Stimulated activated CD4-positive, alpha-beta T cell treated with anti-CD3 and anti-CD28 coated beads, TNF-alpha, amount 100 ng/mL, for 24 hours (primary cell): Measurements from ENCODE around the gene NLGN1.

Source experiments
- DNase-seq, 3 experiments: peaks; one replicate each; pipeline ENCODE4 v3.0.0-alpha.2; 2020; ENCODE audit warnings: low read depth in 3 of 3

The NLGN1 gene

DNA sequence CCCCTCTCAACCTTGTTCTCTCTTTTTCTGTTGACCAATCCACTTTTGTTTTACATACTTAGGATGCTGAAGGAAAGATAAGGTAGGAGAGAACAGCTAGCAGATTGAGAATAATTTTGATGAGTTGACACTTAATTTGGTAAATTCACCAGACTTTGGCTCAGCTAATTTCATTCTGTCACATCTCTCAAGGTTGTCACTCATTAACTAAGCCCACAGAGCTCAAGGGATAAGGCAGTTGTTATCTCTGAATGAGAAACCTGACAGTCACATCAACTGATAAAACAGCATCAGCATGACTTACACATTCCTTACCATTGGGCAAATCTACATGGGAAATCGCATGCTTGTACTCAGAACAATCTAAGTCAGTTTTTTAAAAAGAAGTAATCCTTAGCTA, 591.4 kb downstream of the NLGN1 start:
- DNase-seq: no peak

DNA sequence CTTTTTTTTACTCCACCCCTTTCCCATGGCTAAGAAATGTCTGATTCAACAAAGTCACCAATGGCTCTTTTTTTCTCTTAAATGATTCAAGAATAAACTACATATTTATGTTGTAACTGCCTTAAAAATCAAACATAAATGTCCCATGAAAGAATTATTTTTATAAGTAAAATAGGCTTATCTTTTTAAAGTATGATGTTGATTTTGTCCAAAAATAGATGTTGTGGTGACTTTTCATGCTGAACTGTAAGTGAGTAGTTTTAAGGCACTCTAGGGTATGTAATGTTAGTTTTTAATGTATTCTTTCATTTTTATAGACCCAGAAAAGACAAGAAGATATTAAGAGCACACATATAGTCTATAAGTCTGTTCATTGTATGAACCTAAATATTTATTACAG, 594.9 kb downstream of the NLGN1 start:
- DNase-seq: no peak

DNA sequence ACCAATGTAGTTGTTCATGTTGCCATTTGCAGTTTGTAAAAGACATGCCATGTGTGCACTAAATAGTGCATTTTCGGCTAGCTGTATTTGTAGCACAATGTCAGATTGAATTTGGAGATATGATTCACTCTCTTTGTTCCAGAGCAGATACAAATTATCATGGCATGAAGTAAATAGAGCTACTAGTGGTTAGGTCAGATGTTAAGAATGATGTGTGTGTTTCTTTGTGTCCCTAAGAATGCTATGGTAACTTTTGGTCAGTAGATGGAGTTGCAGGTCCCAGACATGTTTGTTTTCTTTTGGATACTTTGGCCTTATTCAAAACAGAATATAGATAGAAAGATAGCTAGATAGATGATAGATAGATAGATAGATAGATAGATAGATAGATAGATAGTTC, 595.8 kb downstream of the NLGN1 start:
- DNase-seq: no peak

DNA sequence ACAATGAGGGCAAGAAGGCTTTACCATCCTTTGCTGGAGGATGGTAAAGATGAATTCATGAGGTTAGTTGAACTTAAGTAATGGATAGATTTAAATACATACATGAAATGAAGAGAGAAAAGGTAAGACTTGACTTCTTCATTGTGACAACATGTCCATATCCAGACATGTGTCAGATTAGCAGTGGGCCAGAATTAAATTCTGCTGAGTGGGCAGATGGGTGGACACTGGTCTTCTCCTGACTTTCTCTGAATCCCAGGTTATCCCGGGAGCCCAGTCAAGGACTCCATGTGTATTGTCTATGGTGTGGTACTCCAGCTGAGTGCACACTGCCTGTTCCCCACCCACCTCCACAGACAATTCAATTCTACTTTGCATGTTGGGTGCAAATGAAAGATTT, 603.1 kb downstream of the NLGN1 start:
- DNase-seq: no peak

DNA sequence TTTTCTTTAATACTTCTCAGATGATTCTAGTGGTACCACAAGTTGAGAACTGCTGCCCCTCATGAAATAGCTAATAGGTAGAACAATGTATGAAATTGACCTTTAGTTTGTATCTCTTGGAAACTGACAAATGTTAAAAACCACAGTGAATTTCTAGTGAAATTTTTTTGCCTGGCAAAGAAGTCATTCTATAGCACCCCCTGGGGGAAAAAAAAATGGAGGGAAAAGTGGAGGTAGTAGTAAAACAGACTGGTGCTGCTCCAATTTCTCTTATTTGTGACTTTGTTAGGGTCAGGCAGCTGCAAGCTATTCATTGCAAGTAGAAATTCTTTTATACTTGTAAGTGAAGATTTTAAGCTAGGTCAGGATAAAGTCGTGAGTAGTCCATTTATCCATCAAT, 605.0 kb downstream of the NLGN1 start:
- no peak for DNase-seq

DNA sequence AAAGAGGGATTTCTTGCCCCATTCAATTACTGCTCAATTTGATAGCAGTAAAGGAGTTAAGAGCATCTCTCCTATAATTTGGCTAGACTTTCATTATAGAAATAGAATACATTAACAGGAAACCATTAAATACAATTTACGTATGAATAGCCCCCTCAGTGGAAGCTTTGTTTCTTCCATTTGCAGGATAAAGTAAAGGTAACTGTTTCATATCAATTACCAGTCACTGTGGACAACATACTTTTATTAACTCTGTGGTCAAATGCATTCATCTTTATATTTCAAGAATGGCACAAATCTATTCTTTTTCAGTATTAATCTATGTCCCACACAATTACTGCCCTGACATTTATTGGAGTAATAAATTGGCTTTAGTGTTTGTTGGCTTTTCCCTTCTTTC, 613.4 kb downstream of the NLGN1 start:
- DNase-seq: no peak

DNA sequence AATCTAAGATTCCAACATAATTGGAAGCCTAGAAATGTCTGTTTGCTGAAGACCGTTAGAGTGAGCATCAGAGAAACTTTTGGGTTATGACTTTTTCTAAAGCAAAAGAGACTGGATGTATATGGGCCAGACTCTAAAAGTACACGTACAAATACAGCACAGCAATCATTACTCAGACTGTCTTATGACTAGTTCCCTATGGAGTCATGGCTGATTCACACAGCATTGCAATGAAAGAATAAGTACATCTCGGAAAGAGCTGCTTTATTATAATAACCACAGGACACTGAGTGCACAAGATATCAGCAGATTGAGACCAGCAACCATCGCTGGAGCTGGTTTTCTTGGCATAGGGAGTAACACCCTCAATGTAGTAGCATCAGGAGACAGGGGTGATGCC, 618.6 kb downstream of the NLGN1 start:
- no peak for DNase-seq

DNA sequence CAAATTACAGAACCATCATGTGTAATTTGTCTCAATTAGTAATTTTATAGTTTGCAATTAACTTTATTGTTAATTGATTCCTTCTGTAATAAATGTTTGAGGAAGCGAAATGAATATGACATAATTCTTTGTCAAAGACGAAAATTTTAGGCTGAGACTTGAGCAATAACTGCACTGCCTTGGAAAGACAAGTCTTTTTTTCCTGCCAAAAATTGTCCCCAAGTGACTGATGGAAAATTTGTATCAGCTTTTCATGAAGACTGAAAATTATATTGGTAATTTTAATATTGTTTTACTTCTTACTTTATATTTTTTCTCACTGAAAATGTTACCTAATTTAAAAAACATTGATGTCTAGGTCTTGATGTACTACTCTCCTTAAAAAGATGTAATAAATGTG, 622.6 kb downstream of the NLGN1 start:
- DNase-seq: no peak

DNA sequence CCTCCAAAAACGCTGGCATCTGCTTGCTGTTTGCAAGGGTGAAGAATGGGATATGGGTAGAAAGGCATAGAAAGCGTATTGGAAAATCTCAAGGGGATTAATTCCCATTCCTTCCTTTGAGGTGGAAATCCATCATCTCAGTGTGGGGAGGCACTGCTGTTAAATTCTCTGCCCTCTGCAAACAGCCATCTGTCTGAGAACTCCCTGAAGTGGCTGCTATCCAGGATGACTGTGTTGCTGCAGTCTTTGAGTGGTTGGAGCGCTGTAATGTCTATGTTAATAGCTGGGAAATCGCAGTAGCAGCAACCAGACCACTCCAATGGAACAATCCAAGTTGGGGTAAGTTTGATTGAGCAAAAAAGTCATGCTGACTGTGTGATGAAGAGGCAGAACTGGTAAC, 625.9 kb downstream of the NLGN1 start:
- DNase-seq: no peak

DNA sequence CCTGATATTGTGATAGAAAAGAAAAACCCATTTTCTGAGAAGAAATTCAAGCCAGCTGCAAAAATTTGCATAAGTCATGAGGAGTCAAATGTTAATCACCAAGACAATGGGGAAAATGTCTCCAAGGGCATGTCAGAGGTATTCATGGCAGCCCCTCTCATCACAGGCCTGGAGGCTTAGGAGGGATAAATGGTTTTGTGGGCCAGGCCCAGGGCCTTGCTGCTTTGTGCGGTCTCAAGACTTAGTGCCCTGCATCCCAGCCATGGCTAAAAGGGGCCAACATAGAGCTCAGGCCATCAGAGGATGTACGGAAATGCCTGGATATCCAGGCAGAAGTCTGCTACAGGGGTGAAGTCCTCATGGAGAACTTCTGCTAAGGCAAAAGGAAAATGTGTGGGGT, 631.1 kb downstream of the NLGN1 start:
- DNase-seq: no peak

DNA sequence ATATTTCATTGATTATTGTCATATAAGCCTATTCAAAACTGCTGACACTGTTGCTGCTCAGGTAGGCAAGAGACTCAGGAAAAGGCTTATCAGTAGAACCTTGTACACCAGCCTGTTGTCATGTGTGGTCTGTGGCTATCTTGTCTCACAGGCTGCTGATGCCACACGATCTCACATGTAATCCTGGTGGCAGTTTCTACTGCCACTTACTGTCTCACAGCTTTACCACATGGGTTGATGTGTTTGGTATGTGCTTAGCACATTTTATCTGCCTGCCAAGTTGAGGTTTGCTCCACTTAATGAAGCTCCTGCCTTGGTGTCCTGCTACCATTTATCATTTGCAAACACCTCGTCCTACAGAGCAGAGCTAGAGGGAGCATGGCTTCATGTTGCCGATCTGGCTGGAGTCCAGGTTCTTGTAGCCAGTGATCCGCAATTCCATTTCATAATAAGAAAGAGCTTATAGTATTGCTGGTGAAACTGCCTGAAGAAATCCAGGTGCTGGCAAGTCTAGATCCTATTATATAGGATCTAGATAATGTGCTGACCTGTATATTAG, 637.9 kb downstream of the NLGN1 start:
- DNase-seq: no peak

DNA sequence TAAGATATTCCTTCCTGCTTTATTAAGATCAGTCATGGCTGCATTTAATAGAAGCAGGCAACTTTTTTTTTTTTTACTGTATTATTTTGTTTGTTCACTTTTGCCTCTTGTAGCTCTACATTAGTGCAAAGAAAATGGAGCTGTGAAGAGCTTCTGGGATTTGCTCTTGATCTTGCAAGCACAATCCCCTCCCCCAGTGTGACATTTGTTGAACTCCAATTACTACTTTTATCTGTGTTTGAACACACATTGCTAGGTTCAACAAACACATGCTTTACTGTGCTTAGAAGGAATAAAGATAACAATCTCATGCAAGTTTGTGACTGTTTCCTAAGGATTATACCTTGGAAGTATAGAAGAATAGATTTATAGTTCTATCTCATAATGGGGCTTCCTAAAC, 648.8 kb downstream of the NLGN1 start:
- DNase-seq: no peak

DNA sequence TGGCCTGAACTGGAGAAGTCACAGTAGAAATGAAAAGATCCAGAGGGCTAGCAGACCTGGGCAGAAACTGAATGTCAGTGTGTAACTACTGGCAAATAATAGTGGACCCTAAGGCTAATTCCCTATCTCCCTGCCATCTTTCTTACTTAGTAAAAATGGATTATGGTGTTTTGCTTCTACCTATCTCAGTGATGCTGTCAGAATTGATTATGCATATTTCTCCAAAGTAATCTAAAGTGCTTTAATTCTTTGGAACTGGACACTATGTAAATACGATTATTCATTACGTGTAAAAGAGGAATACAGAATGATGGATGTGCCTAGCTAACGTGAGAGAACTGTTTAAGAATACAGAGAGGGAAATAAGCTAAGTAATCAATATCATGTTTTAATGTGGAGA, 651.9 kb downstream of the NLGN1 start:
- DNase-seq: no peak

DNA sequence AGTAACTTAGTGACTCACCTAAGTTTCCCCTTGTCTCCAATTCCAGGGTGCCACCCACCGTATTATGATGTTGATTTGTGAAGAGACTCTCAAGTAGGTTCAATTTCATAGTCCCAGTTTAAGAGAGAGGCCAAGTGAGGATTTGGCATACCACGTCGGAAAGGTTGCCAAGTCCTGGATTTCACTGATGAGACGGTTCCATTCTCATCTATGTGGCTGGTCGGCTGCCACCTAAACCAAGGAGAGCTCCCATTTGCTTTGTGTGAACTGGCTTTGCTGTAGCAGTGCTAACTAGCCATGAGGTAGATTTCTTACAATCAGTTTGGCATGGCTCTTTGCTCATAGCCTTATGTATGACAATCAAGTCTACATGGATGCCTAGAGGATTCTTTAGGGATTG, 653.6 kb downstream of the NLGN1 start:
- DNase-seq: no peak

DNA sequence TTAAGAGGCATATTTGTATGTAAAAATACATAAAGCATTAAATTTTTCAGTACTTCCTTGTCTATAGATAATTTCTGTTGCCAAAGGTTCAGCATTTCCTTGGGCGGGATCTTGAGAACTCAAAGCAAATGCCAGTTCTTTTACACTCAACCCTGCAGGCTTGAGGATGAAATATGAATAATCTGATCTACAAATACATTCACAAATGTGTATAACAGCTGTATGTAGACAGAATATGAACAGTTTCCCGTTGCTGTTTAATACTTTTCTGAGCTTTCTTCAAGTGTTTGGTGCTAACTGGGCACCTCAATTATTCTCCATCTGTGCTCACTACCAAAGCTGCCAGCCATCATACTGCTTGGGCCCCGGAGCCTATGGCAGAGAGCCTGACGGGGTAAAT, 661.3 kb downstream of the NLGN1 start:
- no peak for DNase-seq

DNA sequence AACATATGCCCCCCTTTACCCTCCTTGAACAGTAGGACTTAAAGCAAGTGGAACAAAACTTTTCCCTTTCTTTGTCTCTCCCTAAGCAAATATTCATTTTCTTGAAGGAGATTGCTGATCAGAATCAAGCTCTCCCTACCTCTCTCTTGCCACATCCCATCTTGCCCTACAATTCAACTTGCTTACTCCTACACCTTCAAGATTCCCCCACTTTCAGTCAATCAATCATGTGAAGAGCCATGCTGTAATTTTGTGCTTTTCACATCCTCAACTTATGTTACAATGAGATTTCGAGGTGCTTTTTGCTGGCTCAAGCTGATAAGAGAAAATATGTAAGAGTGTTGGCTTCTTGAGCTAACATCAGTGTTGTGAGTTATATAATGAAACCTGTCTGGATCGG, 662.9 kb downstream of the NLGN1 start:
- no peak for DNase-seq

DNA sequence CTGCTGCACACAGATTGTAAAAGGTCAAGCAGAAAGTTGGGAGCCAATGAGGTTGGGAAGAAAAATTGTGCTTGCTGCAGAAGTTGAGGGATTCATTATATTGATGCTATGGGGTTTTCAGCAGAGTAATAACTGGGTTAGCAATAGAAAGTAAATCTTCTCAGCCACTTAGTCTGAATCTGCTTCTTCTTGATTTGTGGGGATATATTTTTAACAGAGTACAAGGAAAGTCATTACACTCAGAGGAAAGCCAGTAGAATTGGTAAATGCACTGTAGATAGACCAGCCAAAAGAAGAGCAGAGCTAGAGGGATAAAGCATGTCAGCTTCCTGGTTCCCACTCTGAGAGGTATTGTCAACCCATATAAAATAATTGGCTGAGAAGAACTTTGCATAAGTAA, 663.6 kb downstream of the NLGN1 start:
- no peak for DNase-seq

DNA sequence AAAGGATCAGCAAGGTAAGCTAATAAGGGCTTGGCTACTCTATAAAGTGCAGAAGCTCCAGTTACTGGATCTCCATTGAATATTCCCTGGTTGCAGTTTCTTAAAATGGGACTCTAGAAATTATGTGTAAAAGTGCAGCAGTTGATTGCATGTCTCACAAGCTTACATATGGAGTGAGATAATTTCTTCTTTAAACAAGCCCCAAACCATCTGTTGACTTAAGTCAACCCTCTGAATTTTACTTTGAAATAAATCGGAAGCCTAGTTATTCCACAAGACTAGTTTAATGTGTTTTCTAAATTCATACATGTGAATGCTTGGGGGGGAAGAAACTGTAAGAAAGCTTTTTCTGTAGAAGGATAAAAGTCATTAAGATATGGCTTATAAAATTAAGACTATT, 664.2 kb downstream of the NLGN1 start:
- DNase-seq: no peak

DNA sequence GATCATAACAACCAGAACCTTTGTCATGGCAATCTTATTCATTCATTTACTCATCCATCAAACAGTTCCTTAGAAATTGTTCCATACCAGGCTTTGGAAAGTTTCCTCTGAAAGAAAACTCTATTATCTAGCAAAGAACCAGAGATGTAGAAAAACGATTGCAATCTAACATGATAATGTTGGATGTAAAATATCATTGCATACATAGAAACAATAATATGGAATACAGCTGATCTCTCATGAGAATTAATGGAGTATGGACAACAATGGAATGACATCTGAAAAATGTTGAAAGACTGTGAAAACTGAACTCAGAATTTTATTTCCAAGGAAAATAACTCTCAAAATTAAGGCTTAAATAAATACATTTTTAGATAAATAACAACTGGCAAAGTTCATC, 665.4 kb downstream of the NLGN1 start:
- DNase-seq: no peak

DNA sequence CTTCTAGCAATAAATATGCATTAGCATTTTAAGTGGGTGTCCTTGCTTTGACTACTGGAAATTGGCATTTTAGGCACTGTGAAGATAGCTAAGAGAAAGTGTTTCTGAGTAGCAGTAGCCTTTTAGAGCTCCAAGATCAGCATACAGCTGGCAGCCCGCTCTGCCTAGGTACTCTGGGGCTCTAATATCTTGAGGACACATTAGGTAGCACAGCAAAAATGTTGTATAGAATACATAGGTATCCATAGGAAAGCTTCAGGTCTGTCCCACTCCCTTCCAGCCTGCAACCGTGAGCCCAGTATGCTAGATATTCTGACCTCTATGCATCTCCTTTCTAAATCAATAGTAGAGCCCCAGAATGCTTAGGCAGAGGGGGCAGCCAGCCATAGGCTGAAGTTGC, 670.5 kb downstream of the NLGN1 start:
- DNase-seq: no peak

DNA sequence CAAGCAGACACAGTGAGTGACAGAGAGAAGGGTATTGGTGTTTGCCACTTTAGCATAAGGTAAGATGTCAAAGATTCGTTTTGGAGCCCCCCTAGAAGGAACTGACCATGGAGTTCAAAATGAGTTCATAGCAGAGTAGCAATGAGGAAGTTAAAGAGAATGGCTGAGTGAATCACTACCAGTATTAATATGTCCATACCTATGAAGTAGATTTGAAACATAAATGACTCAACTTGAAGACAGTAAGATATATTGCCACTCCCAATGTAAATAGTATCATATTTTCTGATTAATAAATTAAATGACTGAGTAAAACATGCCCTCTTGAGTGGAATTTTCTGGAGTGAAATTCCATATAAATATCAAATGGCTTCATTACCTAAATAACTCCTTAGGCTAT, 675.1 kb downstream of the NLGN1 start:
- DNase-seq: no peak

DNA sequence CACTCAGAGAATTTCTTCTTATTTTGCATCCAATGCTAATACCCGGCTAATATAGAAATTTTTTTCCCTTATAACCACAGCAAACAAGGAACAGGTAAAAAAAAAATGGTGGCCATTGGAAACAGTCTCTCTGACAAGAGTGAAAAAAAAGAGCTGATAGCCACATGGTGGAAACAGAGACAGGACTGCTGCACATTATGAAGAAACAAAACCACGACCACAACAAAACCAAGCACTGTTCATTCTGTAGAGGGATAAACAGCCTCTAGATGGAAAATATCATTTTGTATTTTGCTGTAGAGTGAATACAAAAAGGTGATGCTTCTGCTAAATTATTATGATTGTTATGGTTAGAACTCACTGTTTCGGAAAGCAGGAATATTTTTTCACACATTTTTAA, 686.2 kb downstream of the NLGN1 start:
- no peak for DNase-seq

DNA sequence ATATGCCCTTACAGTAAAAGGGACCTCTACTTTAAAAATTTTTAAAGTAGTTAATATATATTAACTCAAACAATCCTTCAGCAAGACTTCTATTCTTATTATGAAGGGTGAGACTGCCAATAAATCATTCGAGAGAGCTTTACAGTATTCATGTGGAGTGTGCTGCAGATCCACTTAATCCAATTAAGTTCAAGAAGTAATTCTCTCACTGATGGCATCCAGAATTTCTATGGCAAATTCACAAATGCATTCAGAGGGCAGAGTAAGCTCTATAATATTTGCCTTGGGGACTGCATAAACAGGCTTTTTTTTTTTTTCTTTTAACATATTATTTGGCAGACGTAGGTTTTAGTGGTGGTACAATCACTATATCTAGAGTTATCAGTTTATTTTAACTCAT, 692.0 kb downstream of the NLGN1 start:
- no peak for DNase-seq

DNA sequence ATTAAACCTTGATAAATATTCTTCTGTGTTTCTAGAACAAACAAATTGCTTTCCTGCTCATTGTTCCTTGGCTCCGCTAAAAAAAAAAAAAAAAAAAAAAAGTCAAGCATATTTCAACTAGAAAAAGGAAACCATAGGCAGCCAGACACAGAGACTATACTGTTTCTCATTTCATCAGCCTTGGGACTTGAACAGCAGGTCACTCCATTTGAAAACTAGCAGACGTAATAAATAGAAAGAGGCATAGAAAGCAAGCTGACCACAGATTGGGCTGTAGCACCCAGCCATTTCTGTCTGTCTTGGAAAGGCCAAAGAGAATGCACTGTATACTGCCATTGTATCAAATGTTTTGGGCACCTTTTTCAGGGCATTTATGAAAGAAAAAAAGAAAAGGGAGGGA, 697.1 kb downstream of the NLGN1 start:
- DNase-seq: no peak

DNA sequence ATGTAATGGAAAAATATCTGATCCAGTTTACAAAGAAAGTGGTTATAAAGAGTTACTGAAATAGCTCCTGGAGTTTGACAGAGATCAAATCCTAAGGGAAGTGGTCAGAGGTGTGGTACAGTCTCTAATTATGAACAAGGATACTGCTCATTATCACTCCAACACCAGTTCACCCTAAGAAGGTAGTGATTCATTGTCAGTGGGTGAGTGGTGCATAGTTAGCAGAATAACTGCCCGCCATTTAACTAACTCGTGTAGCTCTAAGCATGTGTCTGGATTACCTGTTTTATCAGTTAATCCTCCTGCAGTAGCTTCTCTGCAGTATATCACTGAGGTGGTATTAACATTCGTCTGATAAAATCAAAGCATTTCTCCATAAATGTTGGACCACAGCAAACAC, 700.1 kb downstream of the NLGN1 start:
- DNase-seq: no peak
